HG03354 (cell line): ENCODE measurements around the gene CNPY1.

Source experiments
- ATAC-seq: cut with Tn5 transposase; IDR thresholded peaks from one replicate; pipeline ENCODE4 v1.9.1; 2021; ENCODE audit warnings: mild to moderate bottlenecking; ENCODE audit not compliant: unreplicated experiment, poor library complexity, severe bottlenecking

CNPY1 gene

DNA sequence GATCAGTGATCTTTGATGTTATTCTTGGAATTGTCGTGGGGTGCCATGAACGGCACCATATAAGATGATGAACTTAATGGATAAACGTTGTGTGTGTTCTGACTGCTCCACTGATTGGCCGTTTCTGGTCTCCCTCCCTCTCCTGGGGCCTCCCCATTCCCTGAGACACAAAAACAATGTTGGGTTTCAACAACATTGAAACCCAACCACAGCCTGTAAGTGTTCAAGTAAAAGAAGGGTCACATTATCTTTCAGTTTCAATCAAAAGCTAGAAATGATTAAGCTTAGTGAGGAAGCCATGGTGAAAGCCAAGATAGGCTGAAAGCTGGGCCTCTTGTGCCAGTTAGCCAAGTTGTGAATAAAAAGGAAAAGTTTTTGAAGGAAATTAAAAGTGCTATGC is 68.9 kb downstream of the CNPY1 start:
- peak; percentile 96 for ATAC-seq

DNA sequence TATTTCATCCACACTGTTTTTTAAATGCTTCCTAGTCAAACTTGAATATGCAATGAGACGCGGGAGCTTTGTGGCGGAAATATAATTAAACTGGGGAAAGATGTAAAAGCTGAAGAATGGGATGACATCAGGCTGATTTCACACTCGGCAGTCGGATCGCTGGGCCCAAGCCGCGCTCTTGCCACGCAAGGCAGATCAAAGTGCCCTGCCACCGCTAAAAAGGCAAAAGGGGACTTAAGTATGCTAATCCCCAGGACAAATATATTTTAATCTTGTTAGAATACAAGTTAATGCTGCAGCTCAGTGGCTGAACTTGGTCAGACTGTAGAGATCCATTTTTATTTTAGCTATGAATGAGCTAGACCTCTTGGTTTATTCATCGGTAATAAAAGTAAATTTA is 74.6 kb downstream of the CNPY1 start:
- no peak for ATAC-seq

DNA sequence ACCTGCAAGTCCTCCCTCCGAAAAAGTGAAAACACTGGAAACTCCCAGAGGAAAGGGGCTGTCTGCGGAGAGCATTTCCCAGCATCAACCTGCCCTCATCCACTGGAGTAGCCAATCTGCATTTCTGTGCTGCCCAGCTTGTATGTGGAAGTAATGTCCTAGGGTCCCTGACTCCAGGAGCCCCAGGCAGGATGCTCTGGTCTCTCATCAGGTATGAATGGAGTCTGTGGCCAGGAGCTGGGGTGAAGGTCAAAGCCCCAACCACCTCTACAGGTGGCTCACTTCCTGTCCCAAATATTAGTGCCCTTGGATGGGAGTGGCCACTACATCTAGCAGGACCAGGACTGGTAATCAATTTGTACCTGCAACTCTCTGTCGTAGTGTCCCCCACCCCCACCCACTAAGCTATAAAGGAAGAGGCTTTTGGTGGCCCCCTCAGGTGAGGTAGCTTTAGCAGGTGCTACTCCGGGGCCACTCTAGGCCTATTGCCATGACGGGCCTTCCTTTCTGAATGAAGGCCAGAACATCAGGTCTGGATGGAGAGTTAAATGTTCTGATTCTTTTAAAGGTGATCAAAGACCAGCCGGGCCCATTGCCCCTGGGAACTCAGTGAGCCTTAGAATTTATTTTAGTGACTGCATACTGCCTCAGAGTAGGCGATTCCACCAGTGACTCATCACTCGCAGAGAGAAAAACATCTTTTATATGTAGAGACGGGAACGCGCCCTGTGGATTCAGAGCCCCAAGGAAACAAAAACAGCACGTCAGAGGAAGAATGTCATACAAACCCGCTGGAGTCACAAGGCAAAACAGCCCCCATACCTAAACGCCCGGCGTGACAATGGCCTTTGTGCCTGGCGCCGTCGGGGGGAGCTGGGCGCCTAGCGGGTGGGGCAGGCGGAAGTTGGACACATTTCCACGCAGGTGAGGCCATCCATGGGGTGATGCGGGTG is 75.4 kb downstream of the CNPY1 start:
- ATAC-seq: no peak

DNA sequence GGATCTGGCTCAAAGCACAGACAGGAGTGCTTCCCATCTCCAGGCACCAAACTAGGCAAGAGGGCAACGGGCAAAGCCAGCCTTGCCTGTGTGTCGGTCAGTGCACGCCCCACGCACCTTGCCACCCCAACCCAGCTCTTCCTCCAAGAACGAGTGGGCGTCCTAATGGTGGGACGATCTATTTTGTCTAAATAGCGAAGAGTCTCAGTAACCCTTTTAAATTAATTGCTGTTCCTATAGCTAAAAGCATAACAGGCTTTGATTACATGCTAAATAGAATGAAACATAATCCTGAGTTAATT is 76.2 kb downstream of the CNPY1 start:
- no peak for ATAC-seq

DNA sequence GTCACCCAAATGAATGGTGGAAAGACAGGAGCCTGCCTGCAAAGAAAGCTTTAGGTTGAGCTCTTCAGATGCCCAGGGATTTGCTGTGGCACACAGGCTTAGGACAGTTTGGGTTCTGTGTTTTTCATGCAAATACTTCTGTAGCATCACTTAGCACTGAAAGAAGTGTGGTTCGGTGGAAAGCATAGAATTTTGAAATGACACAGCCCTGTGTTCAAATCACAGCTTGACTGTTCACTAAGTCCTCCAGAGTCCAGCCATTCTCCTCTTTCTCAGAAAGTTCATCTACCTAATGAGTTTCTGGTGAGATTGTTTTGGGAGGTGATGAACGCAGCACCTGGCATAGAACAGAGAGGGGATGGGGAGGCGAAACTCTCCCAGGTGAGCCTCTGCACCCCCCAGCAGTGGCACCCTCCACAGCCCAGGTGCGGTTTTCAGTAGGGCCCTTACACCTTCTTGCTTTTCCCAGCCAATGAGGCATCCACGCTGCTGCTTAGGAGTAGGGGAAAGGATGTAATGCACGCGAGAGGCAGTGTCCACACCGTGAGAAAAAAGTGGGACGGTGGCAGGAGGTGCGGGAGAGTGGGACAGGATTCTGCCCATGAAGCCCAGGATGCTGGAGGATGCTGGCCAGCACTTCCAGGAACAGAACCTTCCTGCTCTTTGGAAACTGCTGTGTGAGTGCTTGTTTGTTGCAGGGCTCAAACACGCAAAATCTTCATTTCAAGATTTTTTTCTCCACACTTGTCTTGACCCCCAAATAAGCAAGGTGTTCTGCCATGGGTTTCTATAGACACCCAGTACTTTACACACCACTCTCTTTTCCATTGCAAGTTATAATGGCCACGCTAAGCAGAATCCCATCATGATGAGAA is 76.8 kb downstream of the CNPY1 start:
- no peak for ATAC-seq

DNA sequence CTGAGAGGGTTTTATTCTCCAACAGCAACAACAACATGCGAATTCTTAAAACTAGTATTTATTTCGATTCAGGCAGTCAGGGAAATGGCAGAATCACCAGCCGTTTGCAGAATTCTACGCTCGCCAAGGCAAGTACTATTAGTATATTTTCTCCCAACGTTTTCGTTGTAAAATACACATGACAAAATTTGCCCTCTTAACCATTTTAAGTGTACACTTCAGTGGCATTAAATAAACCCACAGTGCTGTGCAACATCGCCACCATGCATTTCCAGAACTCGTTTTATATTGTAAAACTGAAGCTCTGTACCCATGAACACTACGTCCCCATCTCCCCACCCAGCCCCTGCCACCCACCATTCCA is 77.6 kb downstream of the CNPY1 start:
- ATAC-seq: no peak

DNA sequence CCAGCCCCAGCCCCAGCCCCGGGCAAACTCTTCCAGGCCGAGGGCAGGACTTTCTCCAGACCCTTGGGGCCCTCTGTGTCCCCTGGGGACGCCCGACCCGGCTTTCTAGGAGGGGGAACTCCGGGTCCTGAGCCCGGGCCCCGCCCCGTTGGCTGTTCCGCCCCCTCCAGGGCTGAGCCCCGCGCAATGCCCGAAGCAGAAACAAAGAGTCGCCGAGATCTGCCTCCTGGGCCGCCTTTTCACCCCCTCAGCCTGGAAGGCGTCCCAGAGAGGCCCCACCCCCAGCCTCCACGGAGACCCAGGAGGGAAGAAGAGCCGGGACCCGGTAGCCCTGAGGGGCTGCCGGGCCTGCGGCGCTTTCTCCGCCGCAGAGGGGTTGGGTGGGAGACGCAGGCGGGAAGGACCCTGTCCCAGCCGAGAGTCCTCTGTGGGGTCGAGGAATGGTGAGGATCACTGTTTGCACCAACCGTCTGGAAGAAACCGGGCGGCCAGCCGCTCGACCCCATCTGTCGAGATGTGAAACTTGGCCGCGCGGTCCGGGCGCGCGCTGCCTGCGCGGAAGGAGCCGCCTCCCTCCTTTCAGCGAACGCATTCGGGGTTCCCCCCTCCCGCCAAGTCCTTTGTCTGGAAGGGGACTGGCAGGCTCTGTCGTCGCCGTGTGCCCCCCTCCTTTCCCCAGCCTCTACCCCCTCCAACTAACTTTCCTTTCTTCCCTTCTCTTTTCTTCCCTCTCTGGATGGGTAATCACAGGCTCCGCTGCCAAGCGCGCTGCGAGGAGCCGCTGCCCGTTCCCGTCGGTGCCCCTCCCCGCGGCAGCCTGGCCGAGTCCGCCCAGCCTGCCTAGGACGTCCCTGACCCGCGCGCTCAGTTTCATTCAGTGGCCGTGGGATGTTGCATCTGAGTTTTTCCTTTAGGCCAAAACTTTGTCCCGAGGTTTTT is 78.2 kb downstream of the CNPY1 start:
- ATAC-seq: no peak

DNA sequence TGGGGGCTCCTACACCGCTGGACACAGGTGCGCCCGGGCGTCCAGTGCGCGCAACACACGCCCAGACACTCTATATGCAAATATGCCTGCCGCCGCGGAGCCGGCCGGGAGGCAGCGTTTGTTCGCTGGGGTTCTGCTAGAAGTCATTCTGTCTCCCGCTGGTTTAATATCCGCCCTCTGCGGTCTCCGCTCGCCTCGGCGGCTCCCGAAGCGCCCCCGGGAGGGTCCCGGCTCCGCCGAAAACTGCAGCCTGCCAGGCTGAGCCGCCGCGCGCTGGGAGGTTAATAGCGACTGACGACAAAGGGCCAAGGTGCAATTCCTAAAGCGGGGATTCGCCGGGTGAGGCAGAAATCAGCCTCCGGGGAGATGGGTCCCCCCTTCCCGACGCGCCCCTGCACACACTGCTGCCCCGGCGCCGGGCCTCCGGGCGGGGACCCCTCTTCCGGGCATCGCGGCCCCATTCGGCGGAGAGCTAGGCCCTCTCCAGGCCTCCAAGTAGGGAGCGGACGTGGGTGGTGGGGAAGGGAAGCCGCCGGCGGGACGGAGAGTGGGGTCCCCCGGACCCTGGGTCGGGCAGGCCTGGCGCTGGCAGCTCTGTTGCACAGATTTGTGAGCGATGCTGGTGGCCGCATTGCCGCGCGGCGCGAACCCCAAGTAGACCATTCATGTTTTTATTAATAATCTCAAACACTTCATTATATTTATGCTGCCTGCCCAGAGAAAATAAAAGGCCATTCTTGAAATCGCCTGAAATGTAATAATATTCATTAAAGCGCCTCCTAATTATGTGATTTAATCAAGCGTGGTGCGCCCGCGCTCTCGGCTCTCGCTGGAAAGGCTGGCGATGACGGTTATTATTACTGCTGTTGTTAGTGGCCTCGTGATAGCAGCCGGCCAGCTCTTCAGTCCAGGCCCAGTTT is 79.3 kb downstream of the CNPY1 start:
- ATAC-seq: peak; percentile 70

DNA sequence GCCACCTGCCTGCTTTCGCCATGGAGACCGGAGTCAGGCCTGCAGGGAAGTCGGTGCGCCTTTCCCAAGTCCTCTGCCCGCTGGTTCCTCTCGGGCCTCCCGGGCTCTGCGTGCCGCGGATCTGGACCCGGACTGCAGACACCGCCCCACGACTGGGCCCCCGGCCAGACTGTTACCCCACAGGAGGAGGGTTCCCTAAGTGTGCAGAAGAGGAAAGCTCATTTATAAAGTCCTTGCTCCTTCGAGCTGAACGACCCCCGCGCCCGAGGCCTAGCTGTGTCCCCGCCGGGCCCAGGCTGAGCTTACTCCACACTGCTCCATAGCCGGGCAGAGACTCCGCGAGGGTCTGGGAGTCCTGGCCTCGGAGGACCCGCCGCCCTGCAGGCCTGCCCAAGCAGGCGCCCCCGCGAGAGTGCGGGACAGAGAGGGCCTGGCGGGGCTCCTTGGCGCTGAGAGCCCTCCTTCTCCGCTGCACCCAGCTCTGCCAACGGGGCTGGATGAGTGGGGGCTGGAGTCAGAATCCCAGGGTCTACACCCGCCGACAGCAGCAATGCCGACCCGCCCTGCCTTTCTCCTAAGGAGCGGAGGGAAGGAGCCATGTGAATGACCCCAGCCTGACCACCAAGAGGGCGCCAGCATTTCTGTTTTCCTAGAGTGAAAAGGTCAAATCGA is 80.1 kb downstream of the CNPY1 start:
- ATAC-seq: peak; percentile 6

DNA sequence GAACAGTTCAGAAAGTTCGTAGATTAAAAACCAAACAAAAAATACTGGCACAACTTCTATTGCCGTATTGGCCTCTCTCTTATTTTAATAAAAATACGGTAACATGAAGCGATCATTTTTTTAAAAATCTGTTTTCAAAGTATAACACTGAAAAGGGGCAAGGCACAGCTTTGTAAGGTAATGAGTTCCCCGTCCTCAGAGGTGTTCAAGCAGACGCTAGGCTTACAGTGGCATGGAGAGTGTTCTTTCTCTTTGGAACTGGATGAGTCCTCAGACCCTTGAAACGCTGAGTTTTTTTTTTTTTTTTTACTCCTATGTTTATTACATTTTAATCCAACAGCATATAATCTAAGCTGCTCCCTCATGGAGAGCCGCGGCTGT is 80.6 kb downstream of the CNPY1 start:
- ATAC-seq: no peak

DNA sequence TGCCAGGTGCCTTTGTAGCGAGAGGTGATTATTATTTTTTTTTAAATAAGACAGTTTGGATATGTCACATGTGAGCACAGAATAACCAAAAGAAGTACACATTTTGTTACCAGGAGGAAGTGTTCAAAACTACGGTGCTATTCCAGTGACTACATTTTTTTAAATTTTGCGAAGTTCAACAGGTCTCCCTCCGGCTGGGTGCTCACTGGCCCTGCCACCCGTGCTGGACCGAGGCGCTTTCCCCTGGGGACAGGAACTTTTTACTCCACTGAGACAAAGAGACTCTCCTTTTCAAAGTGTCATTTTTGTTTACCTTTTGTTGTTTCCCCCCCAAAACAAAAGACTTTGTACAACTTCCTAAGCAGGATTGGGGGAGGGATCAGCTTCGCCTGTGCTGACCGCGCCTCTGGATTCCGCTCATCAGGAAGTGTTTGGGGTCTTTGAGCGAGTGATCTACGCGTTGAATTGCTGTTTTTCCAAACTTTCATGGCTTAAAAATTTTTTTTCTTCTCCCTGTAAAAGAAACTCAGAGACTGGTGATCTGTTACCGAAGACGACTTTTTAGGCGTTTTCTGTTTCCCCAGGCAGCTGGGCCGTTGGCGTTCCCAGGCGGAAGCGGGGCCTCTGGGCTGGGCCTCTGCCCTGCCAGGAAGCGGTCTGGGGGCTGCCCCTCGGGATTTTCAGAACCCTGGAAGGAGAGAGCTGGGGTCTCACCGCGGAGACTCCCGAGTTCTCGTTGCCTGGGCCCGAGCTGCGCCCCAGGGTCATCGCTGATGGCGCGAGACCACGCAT is 81.2 kb downstream of the CNPY1 start:
- ATAC-seq: no peak

DNA sequence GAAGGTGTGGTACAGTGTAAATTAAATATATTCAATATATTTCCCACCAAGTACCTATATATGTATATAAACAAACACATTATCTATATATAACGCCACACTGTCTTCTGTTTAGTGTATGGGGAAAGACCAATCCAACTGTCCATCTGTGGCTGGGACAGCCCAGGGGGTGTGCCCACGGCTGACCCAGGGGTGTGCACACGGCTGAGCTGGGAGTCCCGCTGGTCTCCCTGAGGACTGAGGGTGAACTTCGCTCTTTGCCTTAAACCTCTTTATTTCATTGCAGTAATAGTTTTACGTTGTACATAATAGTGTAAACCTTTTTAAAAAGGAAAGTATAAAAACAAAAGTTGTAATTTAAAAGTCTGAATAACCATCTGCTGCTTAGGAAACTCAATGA is 82.2 kb downstream of the CNPY1 start:
- ATAC-seq: no peak

DNA sequence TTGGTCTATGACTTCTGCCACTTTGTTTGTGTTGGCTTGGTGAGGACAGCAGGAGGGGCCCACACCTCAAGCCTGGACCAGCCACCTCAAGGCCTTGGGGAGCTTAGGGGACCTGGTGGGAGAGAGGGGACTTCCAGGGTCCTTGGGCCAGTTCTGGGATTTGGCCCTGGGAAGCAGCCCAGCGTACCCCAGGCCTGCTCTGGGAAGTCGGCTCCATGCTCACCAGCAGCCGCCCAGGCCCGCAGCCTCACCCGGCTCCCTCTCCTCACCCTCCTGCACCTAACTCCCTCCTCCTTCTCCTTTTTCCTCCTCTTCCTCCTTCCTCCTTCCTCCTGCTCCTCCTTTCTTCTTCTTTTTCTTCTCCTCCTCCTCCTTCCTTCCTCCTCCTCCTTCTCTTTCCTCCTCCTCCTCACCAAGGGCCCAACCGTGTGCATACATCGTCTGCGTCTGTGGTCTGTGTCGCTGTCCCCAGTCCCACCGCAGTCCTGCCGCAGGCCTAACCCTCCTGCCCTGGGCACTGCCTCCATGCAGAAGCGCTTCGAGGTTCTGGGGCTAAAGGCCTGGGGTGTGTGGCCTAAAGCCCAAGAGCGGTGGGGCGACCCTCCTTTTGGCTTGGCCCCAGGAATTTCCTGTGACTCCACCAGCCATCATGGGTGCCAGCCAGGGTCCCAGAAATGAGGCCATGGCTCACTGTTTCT is 83.1 kb downstream of the CNPY1 start:
- ATAC-seq: no peak

DNA sequence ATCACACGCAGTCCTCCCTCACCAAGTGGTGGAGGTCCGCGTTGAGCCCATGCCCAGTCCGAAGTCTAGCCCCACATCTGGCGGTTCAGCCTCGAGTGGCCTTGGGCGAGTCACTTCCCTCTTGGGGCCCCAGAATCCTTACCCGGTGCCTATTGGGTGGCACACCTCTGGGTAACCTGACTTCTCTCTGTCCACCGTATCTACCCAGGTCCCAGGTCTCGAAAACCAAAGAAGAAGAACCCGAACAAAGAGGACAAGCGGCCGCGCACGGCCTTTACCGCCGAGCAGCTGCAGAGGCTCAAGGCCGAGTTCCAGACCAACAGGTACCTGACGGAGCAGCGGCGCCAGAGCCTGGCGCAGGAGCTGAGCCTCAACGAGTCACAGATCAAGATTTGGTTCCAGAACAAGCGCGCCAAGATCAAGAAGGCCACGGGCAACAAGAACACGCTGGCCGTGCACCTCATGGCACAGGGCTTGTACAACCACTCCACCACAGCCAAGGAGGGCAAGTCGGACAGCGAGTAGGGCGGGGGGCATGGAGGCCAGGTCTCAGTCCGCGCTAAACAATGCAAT is 84.1 kb downstream of the CNPY1 start:
- ATAC-seq: no peak

DNA sequence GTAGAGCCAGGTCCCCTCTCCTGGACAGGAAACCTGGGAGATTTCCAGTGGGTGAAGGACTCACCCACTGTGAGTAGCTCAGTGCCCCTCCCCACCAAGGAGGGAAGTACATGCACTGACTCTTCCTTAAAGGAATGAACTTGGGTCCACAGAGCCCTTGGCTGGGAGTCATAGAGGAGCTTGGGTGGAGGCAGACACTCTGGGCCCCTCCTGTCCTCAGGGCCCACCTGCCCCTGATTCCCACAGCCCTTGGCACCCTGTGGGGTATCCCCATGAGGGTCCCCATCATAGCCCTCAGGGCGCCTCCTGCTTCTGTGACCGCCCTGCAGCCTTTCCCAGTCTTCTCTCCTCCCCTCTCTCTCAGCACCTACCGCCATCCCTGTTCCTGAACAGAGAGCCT is 84.7 kb downstream of the CNPY1 start:
- ATAC-seq: no peak

DNA sequence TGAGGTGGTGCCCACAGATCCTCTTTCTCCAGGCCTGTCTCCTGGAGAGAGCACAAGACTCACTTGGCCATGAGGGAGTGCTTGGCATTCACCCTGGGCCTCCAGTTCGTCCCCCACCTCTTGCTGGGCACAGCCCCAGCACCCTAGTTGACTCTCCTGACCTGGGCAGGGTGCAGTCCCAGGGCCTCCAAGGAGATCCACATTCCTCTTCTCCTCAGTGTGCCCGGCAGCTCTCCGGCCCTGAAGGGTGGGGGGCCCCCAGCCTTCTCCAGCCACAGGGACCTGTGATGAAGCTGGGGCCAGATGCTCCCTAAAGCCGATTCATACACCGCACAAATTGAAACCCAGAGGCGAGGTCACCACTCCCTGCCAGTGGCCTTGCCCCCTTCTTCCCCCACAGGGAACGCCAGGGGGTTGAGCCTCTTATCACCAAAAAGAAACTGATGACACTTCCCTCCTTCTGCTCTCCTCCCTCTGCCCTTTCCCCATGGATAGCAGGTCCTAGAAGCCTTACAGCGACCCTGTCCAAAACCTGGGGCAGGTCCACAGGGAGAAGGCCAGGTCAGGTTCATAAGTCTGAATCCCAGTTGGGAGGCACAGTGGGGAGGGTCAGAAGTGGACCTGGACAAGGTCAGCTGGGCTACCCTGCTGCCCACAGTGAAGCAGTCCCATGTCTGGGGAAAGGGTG is 85.3 kb downstream of the CNPY1 start:
- ATAC-seq: no peak
